Endothelial cell of umbilical vein (primary cell): ENCODE results near the gene USP28. TPM values are rescaled to one million over a fixed set of nuclear protein-coding genes. Genes with fewer than 3 reads are reported as not detected.

Experiments
- BruUV-seq: library from RNA; stranded (reverse); fragments of 400-500 nt; replicated peaks from 2 replicates; lab custom pipeline; 2021; lab: Mats Ljungman, UMichigan
- CTCF ChIA-PET: fragments of 300-600, 350-600 bp; sonication (Branson Sonifier 250); formaldehyde crosslinking; loops from one replicate; lab custom pipeline; 2021; ENCODE audit warnings: antibody characterized with exemption, inconsistent platforms; lab: Charles Lee
- POLR2A ChIA-PET: fragments of 300-600, 350-600 bp; sonication (Branson Sonifier 250); formaldehyde crosslinking; loops from one replicate; lab custom pipeline; 2021; ENCODE audit warnings: antibody characterized with exemption, inconsistent platforms; lab: Charles Lee
- DNase-seq: peaks from one replicate; pipeline ENCODE4 v3.0.0-alpha.2; 2011; ENCODE audit warnings: low read depth, low spot score
- FAIRE-seq: peaks from 2 replicates; lab custom pipeline; 2011; peaks lifted over from hg19 to GRCh38; lab: Jason Lieb, UNC
- H2AFZ ChIP-seq: 2 replicates; pipeline ENCODE4 v1.6.0; 2012; ENCODE audit warnings: low read depth, low read length, control low read depth, inconsistent platforms
- H3K27ac ChIP-seq: 2 replicates; pipeline ENCODE4 v1.5.1; 2011; ENCODE audit warnings: low read depth, mild to moderate bottlenecking, control low read depth, low read length, moderate library complexity; ENCODE audit not compliant: insufficient read depth
- H3K27me3 ChIP-seq, 2 experiments: 2 replicates each; pipeline versions ENCODE4 v1.6.0 to v1.6.1; 2011; ENCODE audit warnings: low read length in 2 of 2, mixed read lengths in 1 of 2; ENCODE audit not compliant: control insufficient read depth in 2 of 2, insufficient read depth in 2 of 2
- H3K36me3 ChIP-seq, 2 experiments: 2 replicates in 1 of 2; 3 replicates in 1 of 2; pipeline ENCODE4 v1.5.1; 2011; ENCODE audit warnings: low read length in 2 of 2, mild to moderate bottlenecking in 1 of 2, moderate library complexity in 1 of 2; ENCODE audit not compliant: control insufficient read depth in 2 of 2, insufficient read depth in 2 of 2; ENCODE audit errors: extremely low read depth in 1 of 2
- H3K4me1 ChIP-seq: 3 replicates; pipeline ENCODE4 v1.5.1; 2011; ENCODE audit warnings: mild to moderate bottlenecking, low read length; ENCODE audit not compliant: control insufficient read depth, insufficient read depth; ENCODE audit errors: extremely low read depth
- H3K4me2 ChIP-seq: 2 replicates; pipeline ENCODE4 v1.6.1; 2011; ENCODE audit warnings: low read length, control low read depth, mixed read lengths; ENCODE audit not compliant: insufficient read depth
- H3K4me3 ChIP-seq, 3 experiments: fragments of 200-600 bp in 1 of 3; sonication (generic), shearing (Covaris generic) in 1 of 3; replicated peaks in 1 of 3; 2 replicates each; pipeline ENCODE4 v1.5.1; 2011 to 2016; ENCODE audit warnings: control low read depth in 3 of 3, low read length in 3 of 3, mild to moderate bottlenecking in 2 of 3, inconsistent platforms in 1 of 3, low read depth in 1 of 3, moderate library complexity in 1 of 3; ENCODE audit not compliant: insufficient read depth in 1 of 3
- H3K79me2 ChIP-seq: 2 replicates; pipeline ENCODE4 v1.6.0; 2012; ENCODE audit warnings: low read length, inconsistent platforms; ENCODE audit not compliant: control insufficient read depth, insufficient read depth
- H3K9ac ChIP-seq: replicated peaks from 2 replicates; pipeline ENCODE3; 2011; ENCODE audit warnings: low read length, control low read depth; ENCODE audit not compliant: insufficient read depth; ENCODE audit errors: extremely low read depth
- H3K9me1 ChIP-seq: replicated peaks from 3 replicates; pipeline ENCODE4 v1.6.0; 2011; ENCODE audit warnings: mild to moderate bottlenecking, low read length; ENCODE audit not compliant: control insufficient read depth, insufficient read depth; ENCODE audit errors: extremely low read depth
- H3K9me3 ChIP-seq: replicated peaks from 2 replicates; pipeline ENCODE4 v1.5.1; 2012; ENCODE audit warnings: low read length, inconsistent platforms; ENCODE audit not compliant: control insufficient read depth, insufficient read depth
- H4K20me1 ChIP-seq: replicated peaks from 2 replicates; pipeline ENCODE3; 2011; ENCODE audit warnings: mild to moderate bottlenecking, low read length; ENCODE audit not compliant: control insufficient read depth, insufficient read depth; ENCODE audit errors: extremely low read depth
- CTCF ChIP-seq, 2 donors: IDR thresholded peaks; 1 replicate in 1 of 2; 2 replicates in 1 of 2; pipeline ENCODE4 v1.5.1; 2011; ENCODE audit warnings: low read length in 2 of 2, mild to moderate bottlenecking in 2 of 2, moderate library complexity in 2 of 2, control low read depth in 1 of 2, inconsistent platforms in 1 of 2, low read depth in 1 of 2; ENCODE audit not compliant: insufficient read depth in 1 of 2; ENCODE audit errors: extremely low read depth in 1 of 2
- EZH2 ChIP-seq: IDR thresholded peaks from 2 replicates; pipeline ENCODE4 v1.6.1; 2012; ENCODE audit warnings: borderline replicate concordance, low read depth, mild to moderate bottlenecking, moderate library complexity, low read length, inconsistent platforms; ENCODE audit not compliant: severe bottlenecking
- FOS ChIP-seq: IDR thresholded peaks from 2 replicates; pipeline ENCODE4 v1.6.1; 2011; ENCODE audit warnings: mild to moderate bottlenecking, low read length, moderate library complexity, borderline replicate concordance; ENCODE audit not compliant: insufficient read depth
- GATA2 ChIP-seq: IDR thresholded peaks from 2 replicates; pipeline ENCODE4 v1.7.0; 2011; ENCODE audit warnings: low read depth, mild to moderate bottlenecking, moderate library complexity, mixed read lengths, low read length; ENCODE audit not compliant: insufficient read length, insufficient read depth
- JUN ChIP-seq: IDR thresholded peaks from 2 replicates; pipeline ENCODE4 v1.6.1; 2011; ENCODE audit warnings: borderline replicate concordance, low read depth; ENCODE audit not compliant: insufficient read length, insufficient read depth
- MYC ChIP-seq: IDR thresholded peaks from one replicate; pipeline ENCODE4 v1.6.1; 2011; ENCODE audit warnings: mild to moderate bottlenecking, low read depth, low read length
- POLR2A ChIP-seq: IDR thresholded peaks from 2 replicates; pipeline ENCODE4 v1.6.1; 2012; ENCODE audit warnings: low read depth, mild to moderate bottlenecking, control low read depth, low read length
- POLR2AphosphoS5 ChIP-seq: IDR thresholded peaks from 2 replicates; pipeline ENCODE4 v1.6.1; 2012; ENCODE audit warnings: low read depth, mild to moderate bottlenecking, control low read depth, low read length, moderate library complexity; ENCODE audit not compliant: insufficient read depth
- dilution Hi-C: fragments of 300-500 bp; cut with MboI; formaldehyde crosslinking; loops from one replicate; pipeline ENCODE4 v1.15.0; 2019; ENCODE audit warnings: low sequenced_read_pairs; ENCODE audit not compliant: extremely low pct_ligation_motif_present
- intact Hi-C: fragments of 100-400 bp; cut with micrococcal nuclease; formaldehyde crosslinking; loops from one replicate; pipeline ENCODE4 v1.10.0; 2022
- polyA plus RNA-seq, 4 experiments: library from polyadenylated mRNA; depleted of rRNA in 3 of 4; stranded (reverse) in 3 of 4; unstranded in 1 of 4; fragments of >200 nt; gene quantifications; 2 replicates each; pipeline versions ENCODE4 v1.2.1 to v1.2.3, GENCODE V29; 2011 to 2012; ENCODE audit warnings: missing spikeins in 1 of 4
- total RNA-seq: library from RNA; stranded (reverse); gene quantifications from 2 replicates; pipeline ENCODE4 v1.2.3, GENCODE V29; 2021
- TF ChIP-seq, protein P1 (sequence below): IDR thresholded peaks from 2 replicates; pipeline ENCODE4 v1.6.1; 2011; ENCODE audit not compliant: insufficient read depth, insufficient read length

USP28 gene
- total and polyA plus RNA-seq, 2 donors (not counting 3 experiments of a cell fraction or from before 2014, with no cell fraction given): 19.2 to 29.6 TPM

- Histone ChIP-seq H3K27ac (no peak overlapping the region), H3K36me3 (peaks cover 4 to 6% of the 10 kb centered on the region in 2 experiments), H3K4me3 (no peak overlapping the region), H3K27me3 (no peaks in the 10 kb centered on the region), H3K9me3 (no peaks in the 10 kb centered on the region), H2AFZ (no peak overlapping the region), H3K4me1 (no peaks in the 10 kb centered on the region), H3K79me2 (no peaks in the 10 kb centered on the region), H4K20me1 (no peaks in the 10 kb centered on the region), H3K9me1 (no peaks in the 10 kb centered on the region), H3K4me2 (no peak overlapping the region), H3K9ac (no peak overlapping the region)
- CTCF ChIA-PET: no interaction called here
- no TSS peak for BruUV-seq
- POLR2A ChIA-PET: no interaction called here
- intact Hi-C loops (loop anchor here (2.0 kb wide), 1 partner anchor 19 kb away; no protein-coding TSS in a partner anchor), dilution Hi-C loops (no loop called here)
- TF ChIP-seq GATA2 (no peak), JUN (no peak), FOS (no peak), POLR2AphosphoS5 (no peak), MYC (no peak), CTCF (IDR thresholded peaks at IDR 0.05; ENCODE audit: extremely low read depth in 1 of 2, insufficient read depth in 1 of 2, low read depth in 1 of 2, low read length in 2 of 2) (no peak), POLR2A (no peak), EZH2 (no peak)
- TF ChIP-seq, protein P1, sequence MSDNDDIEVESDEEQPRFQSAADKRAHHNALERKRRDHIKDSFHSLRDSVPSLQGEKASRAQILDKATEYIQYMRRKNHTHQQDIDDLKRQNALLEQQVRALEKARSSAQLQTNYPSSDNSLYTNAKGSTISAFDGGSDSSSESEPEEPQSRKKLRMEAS: no peak
- DNase-seq: no peak
- no peak for FAIRE-seq
Measured at GRCh38 chr11:113847580-113847979, 27.8 kb downstream of the USP28 start.
